RWPE1 (cell line): ENCODE data around the gene CPNE1.

Source experiments
- CTCF ChIA-PET: fragments of 350-600 bp; sonication (Branson Sonifier 250); formaldehyde crosslinking; extraction: SDS; loops from one replicate; lab custom pipeline; 2021; lab: Yijun Ruan, JAX
- POLR2A ChIA-PET: fragments of 400-600 bp; formaldehyde crosslinking; extraction: SDS; loops from one replicate; lab custom pipeline; 2020; ENCODE audit warnings: antibody characterized with exemption; ENCODE audit not compliant: low non-redundant PET; lab: Yijun Ruan, JAX
- DNase-seq: peaks from one replicate; pipeline ENCODE4 v3.0.0; 2012; ENCODE audit warnings: low spot score
- H3K27ac ChIP-seq: fragments of 450-650 bp; 2 replicates; pipeline ENCODE4 v1.5.1; 2017
- CTCF ChIP-seq: fragments of 450-650 bp; conservative IDR thresholded peaks from 2 replicates; pipeline ENCODE4 v1.5.1; 2017; ENCODE audit warnings: low read depth, mild to moderate bottlenecking

Gene CPNE1

GRCh38 chr20:35680452-35681183 lies 15.9 kb upstream of the CPNE1 start:
- no peak overlapping the region for H3K27ac ChIP-seq
- no peak for TF ChIP-seq CTCF
- ChIA-PET POLR2A (no interaction called here), CTCF (interaction anchor here (0.6 kb wide), 2 partner anchors 120 to 171 kb away, joined by 3 read pairs; no protein-coding TSS in a partner anchor)
- DNase-seq, result no peak

- CTCF ChIA-PET, result no interaction called here
Observed at GRCh38 chr20:35674921-35675320, 10.2 kb upstream of the CPNE1 start.

GRCh38 chr20:35673884-35674283 lies 9.2 kb upstream of the CPNE1 start:
- no peak for DNase-seq
- POLR2A ChIA-PET, result no interaction called here
- CTCF ChIA-PET, result interaction anchor here (0.6 to 1.0 kb wide), 2 partner anchors 13 to 46 kb away, joined by 3 read pairs; no protein-coding TSS in a partner anchor
- no peak for TF ChIP-seq CTCF
- H3K27ac ChIP-seq, result no peak overlapping the region

More at GRCh38 chr20:35674921-35675320, 10.2 kb upstream of the CPNE1 start:
- H3K27ac ChIP-seq, result no peak overlapping the region
- POLR2A ChIA-PET, result no interaction called here
- no peak for TF ChIP-seq CTCF
- DNase-seq, result no peak

- CTCF ChIA-PET, result interaction anchor here (0.6 to 1.1 kb wide), 3 partner anchors 36 to 535 kb away, joined by 3 read pairs; no protein-coding TSS in a partner anchor
Observed at GRCh38 chr20:35669681-35670080, 5.0 kb upstream of the CPNE1 start.

GRCh38 chr20:35669221-35669620 lies 4.5 kb upstream of the CPNE1 start:
- TF ChIP-seq CTCF, result no peak
- no peak overlapping the region for H3K27ac ChIP-seq
- DNase-seq, result no peak
- ChIA-PET POLR2A (no interaction called here), CTCF (interaction anchor here (0.6 to 1.1 kb wide), 3 partner anchors 36 to 536 kb away, joined by 3 read pairs; no protein-coding TSS in a partner anchor)

More at GRCh38 chr20:35669681-35670080, 5.0 kb upstream of the CPNE1 start:
- no peak for DNase-seq
- H3K27ac ChIP-seq, result no peak overlapping the region
- POLR2A ChIA-PET, result no interaction called here
- no peak for TF ChIP-seq CTCF

GRCh38 chr20:35665949-35666288 lies 1.2 kb upstream of the CPNE1 start:
- CTCF ChIA-PET, result interaction anchor here (0.6 to 0.8 kb wide), 5 partner anchors 22 to 1940 kb away, joined by 3 to 5 read pairs (median 3); no protein-coding TSS in a partner anchor
- no peak for TF ChIP-seq CTCF
- POLR2A ChIA-PET, result interaction anchor here (0.7 to 1.1 kb wide), 2 partner anchors 10 to 400 kb away, joined by 4 to 5 read pairs; no protein-coding TSS in a partner anchor
- H3K27ac ChIP-seq, result peak overlapping the region; percentile 87
- DNase-seq, result no peak
